ENCODE data around the gene OOSP2.

OOSP2 gene

GRCh38 chr11:60018058-60018457 is 22.2 kb upstream of the OOSP2 start:
- no peak for TF ChIP-seq CTCF (IDR thresholded peaks at IDR 0.05)

DNA sequence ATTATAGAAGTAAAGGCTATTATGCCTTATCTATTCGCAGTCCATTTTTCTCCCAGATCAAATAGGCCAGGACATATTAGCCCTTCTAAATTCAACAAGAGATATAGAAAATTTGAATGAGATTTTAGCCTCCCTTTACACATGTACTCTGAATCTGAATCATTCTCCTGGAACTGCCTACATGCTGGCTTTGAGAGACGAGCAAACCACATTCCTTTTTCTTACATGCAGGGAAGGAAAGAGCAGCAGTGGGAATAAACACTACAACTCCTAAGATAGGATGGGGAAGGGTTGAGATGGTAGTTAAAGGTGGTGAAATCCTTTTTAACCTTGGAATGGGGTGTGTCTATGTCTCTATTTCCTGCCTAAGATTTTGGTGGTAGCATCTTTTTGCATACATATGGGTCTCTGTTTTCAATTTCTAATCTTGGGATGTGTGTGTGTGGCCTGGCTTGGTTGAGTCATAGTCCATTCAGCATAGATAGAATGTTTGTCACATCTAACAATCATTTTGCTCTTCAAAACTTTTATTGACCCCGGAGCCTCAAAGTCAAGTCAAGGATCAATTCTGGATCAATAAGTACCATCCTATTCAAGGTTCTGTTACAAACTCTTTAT is 11.1 kb upstream of the OOSP2 start:
- TF ChIP-seq CTCF (IDR thresholded peaks at IDR 0.05), result no peak

DNA sequence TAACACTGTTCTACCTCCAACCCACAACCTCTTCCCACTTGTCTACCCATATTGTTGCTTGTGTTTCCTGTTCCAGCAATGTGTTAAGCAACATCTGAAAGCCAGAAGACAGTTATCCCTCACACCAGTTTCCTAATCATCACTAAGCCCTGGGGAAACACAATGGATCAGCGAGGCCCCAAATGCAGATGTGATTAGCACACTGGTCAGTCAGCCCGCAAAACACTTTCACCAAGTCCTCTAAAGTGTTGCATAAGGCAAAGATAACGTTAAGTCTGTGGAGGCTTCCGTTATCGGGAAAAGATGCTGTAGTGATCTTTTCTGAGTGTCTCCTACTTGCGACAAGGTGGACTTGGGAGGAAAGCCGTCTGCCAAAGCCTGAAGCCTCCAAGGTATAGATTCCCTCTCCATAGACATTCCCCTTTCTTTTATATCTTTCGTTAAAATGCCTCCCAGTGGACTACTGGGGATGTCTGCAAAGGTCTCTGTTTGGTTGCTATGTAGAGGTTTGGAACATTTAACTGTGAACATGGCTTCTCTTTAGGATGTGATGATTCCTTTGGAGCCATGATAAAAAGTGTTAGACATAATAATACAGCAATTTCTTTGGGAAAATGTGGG is 16.2 kb downstream of the OOSP2 start, which contains the start of gene MS4A3:
Gene MS4A3, plus strand, starts transcription at position 317 of the 621 bp plus-strand sequence. CDS start 4,496 bp downstream, outside the sequence.
- no peak for TF ChIP-seq CTCF (IDR thresholded peaks at IDR 0.05)

DNA sequence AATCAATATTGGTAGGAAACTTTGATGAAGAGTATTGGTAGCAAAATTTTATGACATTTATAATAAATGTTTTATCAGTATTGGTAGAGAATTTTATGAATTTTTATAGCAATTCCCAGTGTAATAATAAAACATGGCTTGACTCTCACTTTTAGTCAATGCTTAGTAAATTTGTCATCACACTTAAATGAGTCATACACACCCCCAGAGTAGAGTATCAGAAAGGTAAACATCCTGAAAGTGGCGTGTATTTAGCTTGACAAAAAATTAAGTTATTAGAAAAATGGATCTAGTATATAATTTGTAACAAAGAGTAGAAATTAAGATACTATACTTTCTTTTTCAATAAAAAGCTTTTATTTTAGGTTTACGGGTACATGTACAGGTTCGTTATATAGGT is 18.8 kb downstream of the OOSP2 start:
- no peak for TF ChIP-seq CTCF (IDR thresholded peaks at IDR 0.05)

DNA sequence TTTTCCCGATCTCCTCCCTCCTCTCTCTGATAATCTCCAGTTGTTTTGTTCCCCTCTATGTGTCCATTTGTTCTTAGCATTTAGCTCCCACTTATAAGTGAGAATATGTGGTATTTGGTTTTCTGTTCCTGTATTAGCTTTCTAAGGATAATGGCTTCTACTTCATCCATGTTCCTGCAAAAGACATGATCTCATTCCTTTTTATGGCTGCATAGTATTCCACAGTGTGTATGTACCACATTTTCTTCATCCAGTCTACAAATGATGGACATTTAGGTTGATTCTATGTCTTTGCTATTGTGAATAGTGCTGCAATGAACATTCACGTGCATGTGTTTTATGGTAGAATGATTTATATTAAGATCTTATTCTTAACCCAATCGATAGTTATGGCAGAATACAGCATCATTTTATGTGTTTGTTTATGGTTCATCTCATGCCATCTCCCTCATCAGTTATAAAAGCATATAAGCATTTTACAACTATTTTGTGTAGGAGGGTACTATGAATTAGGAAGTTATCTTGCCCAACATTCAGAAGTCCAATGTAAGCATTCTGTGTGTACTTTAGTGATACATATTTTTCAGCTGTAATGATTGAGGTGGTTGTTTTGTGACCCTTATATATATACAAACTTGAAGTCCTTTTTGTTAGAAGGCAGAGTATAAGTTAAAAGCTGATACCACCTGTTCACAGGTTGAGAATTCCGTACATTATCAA is 19.5 kb downstream of the OOSP2 start:
- TF ChIP-seq CTCF (IDR thresholded peaks at IDR 0.05), result no peak

DNA sequence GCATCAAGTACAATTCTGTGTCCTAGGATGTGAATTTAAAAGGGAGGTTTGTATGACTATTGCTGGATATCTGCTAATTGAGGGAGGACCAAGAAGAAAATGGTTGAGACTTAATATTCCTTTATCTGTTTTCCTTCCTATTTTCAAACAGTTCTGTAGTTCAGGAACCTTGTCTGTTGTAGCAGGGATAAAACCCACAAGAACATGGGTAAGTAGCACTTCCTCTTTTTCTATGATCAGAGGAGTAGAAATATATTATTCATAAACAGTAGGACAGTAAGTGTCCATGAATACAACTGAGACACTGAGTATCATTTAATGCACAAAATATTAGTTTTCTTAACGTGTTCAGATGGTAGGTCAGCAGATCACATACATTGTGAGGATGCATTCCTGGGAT is 23.9 kb downstream of the OOSP2 start:
- TF ChIP-seq CTCF (IDR thresholded peaks at IDR 0.05), result no peak

GRCh38 chr11:60065801-60066200 is 25.6 kb downstream of the OOSP2 start:
- TF ChIP-seq CTCF (IDR thresholded peaks at IDR 0.05), result no peak

Measured in LNCAP (cell line).